ENCODE measurements around the gene SERPINB1. TPM values are rescaled to one million over a fixed set of nuclear protein-coding genes. Genes with fewer than 3 reads are reported as not detected.
A peak's percentile ranks its signal among the peaks of the same experiment; 100 is the strongest.

Gene SERPINB1
- total and polyA plus RNA-seq, 2 donors (not counting 3 experiments of a cell fraction or from before 2014, with no cell fraction given), result 6.7 to 24.0 TPM

- no peaks in the 10 kb centered on the region for H3K79me2 ChIP-seq (ENCODE audit: control insufficient read depth, insufficient read depth, low read length)
- H3K9me3 ChIP-seq (replicated peaks; ENCODE audit: control insufficient read depth, insufficient read depth, low read length), result no peaks in the 10 kb centered on the region
- H3K9me1 ChIP-seq (replicated peaks; ENCODE audit: control insufficient read depth, extremely low read depth, insufficient read depth, low read length), result no peaks in the 10 kb centered on the region
- no peaks in the 10 kb centered on the region for H3K27me3 ChIP-seq (ENCODE audit: control insufficient read depth in 2 of 2, insufficient read depth in 2 of 2, low read length in 2 of 2)
- no peak overlapping the region for H3K4me2 ChIP-seq (ENCODE audit: insufficient read depth, low read length)
- no peak overlapping the region for H3K9ac ChIP-seq (replicated peaks; ENCODE audit: extremely low read depth, insufficient read depth, low read length)
- H2AFZ ChIP-seq (ENCODE audit: low read depth, low read length), result no peak overlapping the region
- FAIRE-seq (no peak), DNase-seq (ENCODE audit: low read depth, low spot score) (no peak)
- no peak overlapping the region for H3K4me3 ChIP-seq (replicated peaks in 1 of 3; ENCODE audit: insufficient read depth in 1 of 3, low read depth in 1 of 3, low read length in 3 of 3)
- no peaks in the 10 kb centered on the region for H4K20me1 ChIP-seq (replicated peaks; ENCODE audit: control insufficient read depth, extremely low read depth, insufficient read depth, low read length)
- no peaks in the 10 kb centered on the region for H3K36me3 ChIP-seq (ENCODE audit: control insufficient read depth in 2 of 2, extremely low read depth in 1 of 2, insufficient read depth in 2 of 2, low read length in 2 of 2)
- ChIA-PET CTCF (interaction anchor here (1.0 to 1.4 kb wide), 2 partner anchors 9 to 15 kb away, joined by 3 to 9 read pairs; partner anchors contain the start of gene SERPINB1), POLR2A (no interaction called here)
- intact Hi-C loops (cut with micrococcal nuclease), result no loop called here
- no peak overlapping the region for H3K27ac ChIP-seq (ENCODE audit: insufficient read depth, low read depth, low read length)
- dilution Hi-C loops (cut with MboI; ENCODE audit: extremely low pct_ligation_motif_present, low sequenced_read_pairs), result no loop called here
- TF ChIP-seq FOS (IDR thresholded peaks at IDR 0.05; ENCODE audit: borderline replicate concordance, insufficient read depth, low read length) (no peak), JUN (IDR thresholded peaks at IDR 0.05; ENCODE audit: borderline replicate concordance, insufficient read depth, insufficient read length, low read depth) (no peak)
- H3K4me1 ChIP-seq (ENCODE audit: control insufficient read depth, extremely low read depth, insufficient read depth, low read length), result peaks cover 19% of the 10 kb centered on the region
- no TSS peak for BruUV-seq (replicated peaks)
Observed at GRCh38 chr6:2826131-2826530, 15.5 kb downstream of the SERPINB1 start.

- BruUV-seq (replicated peaks), result no TSS peak
- H2AFZ ChIP-seq (ENCODE audit: low read depth, low read length), result no peak overlapping the region
- no peak overlapping the region for H3K9ac ChIP-seq (replicated peaks; ENCODE audit: extremely low read depth, insufficient read depth, low read length)
- peak; percentile 55 for TF ChIP-seq FOS (IDR thresholded peaks at IDR 0.05; ENCODE audit: borderline replicate concordance, insufficient read depth, low read length)
- TF ChIP-seq MAX (IDR thresholded peaks at IDR 0.05; ENCODE audit: insufficient read depth, insufficient read length), result no peak
- no peaks in the 10 kb centered on the region for H3K27me3 ChIP-seq (ENCODE audit: control insufficient read depth in 2 of 2, insufficient read depth in 2 of 2, low read length in 2 of 2)
- ChIA-PET POLR2A (no interaction called here), CTCF (interaction anchor here (0.7 to 1.4 kb wide), 2 partner anchors 11 to 32 kb away, joined by 3 to 7 read pairs; no protein-coding TSS in a partner anchor)
- H3K79me2 ChIP-seq (ENCODE audit: control insufficient read depth, insufficient read depth, low read length), result no peaks in the 10 kb centered on the region
- dilution Hi-C loops (cut with MboI; ENCODE audit: extremely low pct_ligation_motif_present, low sequenced_read_pairs) (no loop called here), intact Hi-C loops (cut with micrococcal nuclease) (no loop called here)
- no peaks in the 10 kb centered on the region for H3K9me3 ChIP-seq (replicated peaks; ENCODE audit: control insufficient read depth, insufficient read depth, low read length)
- H4K20me1 ChIP-seq (replicated peaks; ENCODE audit: control insufficient read depth, extremely low read depth, insufficient read depth, low read length), result no peaks in the 10 kb centered on the region
- H3K9me1 ChIP-seq (replicated peaks; ENCODE audit: control insufficient read depth, extremely low read depth, insufficient read depth, low read length), result no peaks in the 10 kb centered on the region
- no peak for DNase-seq (ENCODE audit: low read depth, low spot score)
- H3K4me2 ChIP-seq (ENCODE audit: insufficient read depth, low read length), result no peak overlapping the region
- FAIRE-seq, result no peak
- H3K27ac ChIP-seq (ENCODE audit: insufficient read depth, low read depth, low read length), result no peak overlapping the region
- H3K4me1 ChIP-seq (ENCODE audit: control insufficient read depth, extremely low read depth, insufficient read depth, low read length), result peaks cover 32% of the 10 kb centered on the region
- no peak overlapping the region for H3K4me3 ChIP-seq (replicated peaks in 1 of 3; ENCODE audit: insufficient read depth in 1 of 3, low read depth in 1 of 3, low read length in 3 of 3)
- H3K36me3 ChIP-seq (ENCODE audit: control insufficient read depth in 2 of 2, extremely low read depth in 1 of 2, insufficient read depth in 2 of 2, low read length in 2 of 2), result no peaks in the 10 kb centered on the region
Observed at GRCh38 chr6:2823104-2823850, 18.4 kb downstream of the SERPINB1 start.

Measured in endothelial cell of umbilical vein (primary cell).